Stimulated activated CD8-positive, alpha-beta memory T cell treated with anti-CD3 and anti-CD28 coated beads, Interleukin-12 subunit alpha, Interleukin-12 subunit beta, amount 100 ng/mL, for 1 hour (primary cell): ENCODE data around the gene TPT1.
A peak's percentile ranks its signal among the peaks of the same experiment; 100 is the strongest.
"Not testable (repeated sequence)": the region's sequence is repeated elsewhere in the genome, so short reads cannot be mapped to it uniquely, and the experiment has no call there.

Source experiments
- DNase-seq: peaks from one replicate; pipeline ENCODE4 v3.0.0-alpha.2; 2020; ENCODE audit warnings: low read depth

TPT1 gene

DNA sequence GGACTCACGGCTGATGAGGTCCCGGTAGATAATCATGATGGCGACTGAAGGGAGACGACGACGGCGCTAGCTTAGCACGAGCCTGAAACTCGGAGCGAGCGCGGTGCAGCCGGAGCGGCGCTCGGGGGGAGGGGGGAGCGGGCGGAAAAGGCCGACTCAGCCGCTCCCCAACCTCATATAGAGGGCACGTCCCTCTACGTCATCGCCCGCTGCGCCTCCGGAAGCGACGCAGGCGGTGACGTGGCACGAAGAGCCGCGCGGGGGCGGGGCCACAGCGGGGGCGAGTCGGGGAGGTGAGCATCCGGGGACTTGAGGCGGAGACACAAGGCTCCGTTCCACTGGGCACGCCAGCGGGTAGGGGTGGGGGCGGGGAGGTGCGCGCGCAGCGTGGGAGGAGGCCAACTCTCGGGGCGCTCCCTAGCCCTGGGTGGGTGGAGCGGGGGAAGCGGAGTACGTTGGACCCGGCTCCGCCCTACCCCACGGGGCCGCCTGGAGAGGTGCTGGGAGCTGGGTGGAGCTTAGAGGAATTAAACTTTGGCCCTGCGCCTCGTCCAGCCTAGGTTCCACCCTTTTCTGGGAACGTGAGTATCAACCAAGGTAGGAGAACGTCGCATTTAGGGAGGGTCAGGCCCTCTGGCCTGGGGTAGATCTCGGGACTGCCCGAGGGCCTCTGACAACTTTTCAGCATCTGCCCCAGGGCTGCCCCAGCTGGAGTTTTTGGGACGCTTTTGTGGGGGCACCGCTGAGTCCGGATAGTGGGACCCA lies at the start of gene TPT1:
TSS of gene TPT1 (minus strand) at position 150 of the 765 bp plus-strand sequence. CDS start at position 36, 114 bp downstream.
- DNase-seq, result peak; percentile 99

DNA sequence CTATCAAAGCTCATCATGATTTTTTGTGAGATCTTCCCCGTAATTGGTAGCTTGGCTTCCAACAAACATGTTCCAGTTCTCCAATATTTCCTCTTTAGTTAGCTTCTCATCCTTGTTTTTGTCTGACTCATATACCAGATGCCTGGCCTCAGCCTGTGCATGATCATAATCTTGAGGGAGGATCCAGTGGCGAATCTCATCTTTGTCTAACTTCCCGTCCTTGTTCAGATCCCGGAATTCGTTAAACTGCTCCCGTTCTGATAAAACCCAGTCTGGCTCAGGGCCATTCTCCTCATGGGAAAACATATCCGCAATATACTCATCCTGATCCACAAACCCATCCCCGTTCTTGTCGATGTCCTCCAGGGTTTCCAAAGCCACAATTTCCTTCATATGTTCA lies 49.4 kb upstream of the TPT1 start:
- DNase-seq, result not testable (repeated sequence)

DNA sequence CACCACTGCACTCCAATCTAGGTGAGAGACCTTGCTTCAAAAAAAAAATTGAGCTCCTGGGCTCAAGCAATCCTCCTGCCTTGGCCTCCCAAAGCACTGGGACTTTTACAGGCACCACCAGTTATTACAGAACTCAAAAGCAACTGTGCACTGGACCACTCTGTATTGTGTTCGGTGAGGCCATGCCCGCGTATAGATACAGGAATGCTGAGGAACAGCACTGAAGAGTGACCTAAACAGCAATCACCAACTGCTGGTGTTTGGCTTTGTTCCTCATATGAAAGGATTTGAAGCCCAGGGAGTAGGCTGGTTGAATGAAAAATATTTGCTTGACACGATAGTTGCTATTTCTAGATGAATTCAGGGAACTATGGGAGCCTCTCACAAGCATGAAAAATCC lies 47.7 kb upstream of the TPT1 start:
- DNase-seq, result no peak

DNA sequence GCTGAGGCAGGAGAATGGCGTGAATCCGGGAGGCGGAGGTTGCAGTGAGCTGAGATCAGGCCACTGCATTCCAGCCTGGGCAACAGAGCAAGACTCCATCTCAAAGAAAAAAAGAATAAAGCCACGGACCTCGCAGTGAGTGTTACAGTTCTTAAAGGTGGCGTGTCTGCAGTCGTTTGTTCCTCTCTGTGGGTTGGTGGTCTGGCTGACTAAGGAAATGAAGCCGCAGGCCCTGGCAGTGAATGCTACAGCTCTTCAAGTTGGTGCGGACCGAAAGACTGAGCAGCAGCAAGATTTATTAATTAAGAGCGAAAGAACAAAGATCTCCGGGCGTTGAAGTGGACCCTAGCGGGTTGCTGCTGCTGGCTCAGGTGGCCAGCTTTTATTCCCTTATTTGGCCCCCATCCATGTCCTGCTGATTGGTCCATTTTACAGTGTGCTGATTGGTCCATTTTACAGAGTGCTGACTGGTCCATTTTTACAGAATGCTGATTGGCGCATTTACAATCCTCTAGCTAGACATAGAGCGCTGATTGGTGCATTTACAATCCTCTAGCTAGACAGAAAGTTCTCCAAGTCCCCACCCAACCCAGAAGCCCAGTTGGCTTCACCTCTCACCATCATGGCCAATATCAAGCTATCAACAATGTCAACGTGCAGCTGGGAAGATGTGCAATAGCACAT lies 46.1 kb upstream of the TPT1 start:
- not testable (repeated sequence) for DNase-seq

DNA sequence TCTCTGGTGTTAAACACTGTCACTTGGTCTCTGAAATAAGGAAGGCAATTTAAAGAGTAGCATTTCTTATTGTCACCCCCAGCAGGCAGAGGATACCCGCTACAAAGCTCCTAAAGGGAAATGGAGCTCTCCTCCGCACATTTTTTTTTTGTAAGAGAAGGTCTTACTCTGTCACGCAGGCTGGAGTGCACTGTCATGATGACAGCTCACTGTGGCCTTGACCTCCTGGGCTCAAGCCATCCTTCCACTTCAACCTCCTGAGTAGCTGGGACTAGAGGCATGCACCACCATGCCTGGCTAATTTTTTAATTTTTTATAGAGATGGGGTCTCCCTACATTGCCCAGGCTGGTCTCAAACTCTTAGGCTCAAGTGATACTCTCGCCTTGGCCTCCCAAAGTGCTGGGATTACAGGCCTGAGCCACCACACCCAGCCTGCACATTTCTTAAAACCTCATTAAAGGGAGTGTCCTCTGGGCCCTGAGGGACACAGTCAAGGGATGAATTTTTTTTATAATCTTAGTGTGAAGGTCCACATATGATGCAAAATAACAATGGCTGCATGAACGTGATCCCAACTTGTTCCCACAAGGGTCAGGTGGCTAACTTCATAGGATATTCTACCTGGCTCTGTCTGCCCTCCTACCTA lies 45.0 kb upstream of the TPT1 start:
- no peak for DNase-seq

DNA sequence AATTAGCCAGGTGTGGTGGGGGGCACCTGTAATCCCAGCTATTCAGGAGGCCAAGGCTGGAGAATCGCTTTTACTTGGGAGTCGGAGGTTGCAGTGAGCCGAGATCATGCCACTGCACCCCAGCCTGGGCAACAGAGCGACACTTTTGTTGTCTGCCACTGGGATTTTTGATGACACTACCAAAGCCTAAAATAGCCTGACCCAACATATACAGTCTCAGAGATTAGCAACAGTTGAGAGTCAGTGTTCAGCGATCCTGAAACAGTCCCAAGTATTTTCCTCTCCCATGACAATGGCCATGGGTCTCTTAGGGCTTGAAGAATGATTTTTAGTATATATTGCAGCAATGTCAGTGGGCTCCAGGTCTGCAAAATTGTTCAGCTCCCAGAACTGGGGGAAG lies 44.3 kb upstream of the TPT1 start:
- no peak for DNase-seq

DNA sequence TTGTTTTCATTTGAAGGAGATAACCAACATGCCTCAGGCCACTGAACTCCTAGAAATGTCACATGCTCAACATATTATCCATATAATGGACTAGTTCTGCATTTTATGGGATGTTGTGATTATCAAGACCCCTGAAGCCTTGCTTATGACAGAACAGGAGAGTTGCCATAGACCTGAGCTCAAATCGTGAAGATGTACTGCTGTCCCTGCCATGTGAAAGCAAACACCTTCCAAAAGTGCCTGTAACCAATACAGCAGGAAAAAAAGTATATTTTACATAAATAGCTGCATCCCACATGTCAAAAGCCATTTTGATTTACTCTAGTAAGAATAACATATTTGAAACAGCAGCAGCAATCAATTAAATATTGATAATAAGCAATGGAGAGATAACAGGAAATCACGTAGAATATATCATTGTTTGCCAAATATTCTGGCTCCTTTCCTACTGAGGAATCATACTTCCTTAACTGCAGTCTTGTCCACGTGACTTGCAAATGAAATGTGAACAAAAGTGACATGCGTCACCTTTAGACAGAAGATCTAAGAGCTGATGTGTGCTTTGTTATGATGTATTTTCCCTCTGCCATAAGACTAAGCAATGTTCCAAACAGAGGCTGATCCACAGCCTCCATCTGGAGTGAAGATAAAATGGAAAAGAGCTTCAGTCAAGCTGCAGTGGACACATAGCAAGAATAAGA lies 43.6 kb upstream of the TPT1 start:
- no peak for DNase-seq

DNA sequence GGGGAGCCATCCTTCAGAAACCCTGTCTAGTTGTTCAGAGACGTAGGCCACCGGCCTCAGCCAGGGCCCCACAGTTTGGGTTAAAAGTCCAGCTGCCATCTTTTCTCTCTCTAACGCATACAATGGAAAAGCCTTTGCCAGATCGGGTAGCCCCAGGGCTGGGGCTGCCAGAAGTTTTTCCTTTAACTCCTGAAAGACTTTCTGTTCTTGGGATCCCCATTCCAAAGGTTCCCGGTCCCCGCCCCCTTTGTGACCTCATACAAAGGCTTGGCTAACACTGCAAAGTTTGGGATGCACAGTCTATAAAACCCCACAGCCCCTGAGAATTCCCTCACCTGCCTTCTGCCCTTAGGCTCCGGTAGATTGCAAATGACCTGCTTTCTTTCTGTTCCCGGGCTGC lies 41.8 kb upstream of the TPT1 start:
- not testable (repeated sequence) for DNase-seq

DNA sequence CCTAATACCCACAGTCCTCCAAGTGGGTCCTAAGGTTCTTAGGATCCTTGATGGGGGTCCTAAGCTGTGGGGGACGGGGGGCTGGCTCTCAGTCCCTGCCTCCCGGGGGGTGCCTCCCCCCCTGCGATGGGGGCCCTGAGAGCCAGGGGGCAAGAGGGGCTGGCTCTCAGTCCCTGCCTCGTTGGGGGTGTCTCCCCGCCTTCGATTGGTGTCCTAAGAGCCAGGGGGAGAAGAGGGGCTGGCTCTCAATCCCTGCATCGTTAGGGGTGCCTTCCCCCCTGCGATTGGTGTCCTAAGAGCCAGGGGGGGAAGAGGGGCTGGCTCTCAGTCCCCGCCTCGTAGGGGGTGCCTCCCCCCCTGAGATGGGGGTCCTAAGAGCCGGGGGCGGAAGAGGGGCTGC lies 40.2 kb upstream of the TPT1 start:
- DNase-seq, result no peak

DNA sequence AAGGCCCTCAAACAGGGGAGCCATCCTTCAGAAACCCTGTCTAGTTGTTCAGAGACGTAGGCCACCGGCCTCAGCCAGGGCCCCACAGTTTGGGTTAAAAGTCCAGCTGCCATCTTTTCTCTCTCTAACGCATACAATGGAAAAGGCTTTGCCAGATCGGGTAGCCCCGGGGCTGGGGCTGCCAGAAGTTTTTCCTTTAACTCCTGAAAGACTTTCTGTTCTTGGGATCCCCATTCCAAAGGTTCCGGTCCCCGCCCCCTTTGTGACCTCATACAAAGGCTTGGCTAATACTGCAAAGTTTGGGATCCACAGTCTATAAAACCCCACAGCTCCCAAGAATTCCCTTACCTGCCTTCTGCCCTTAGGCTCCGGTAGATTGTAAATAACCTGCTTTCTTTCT lies 39.7 kb upstream of the TPT1 start:
- not testable (repeated sequence) for DNase-seq

DNA sequence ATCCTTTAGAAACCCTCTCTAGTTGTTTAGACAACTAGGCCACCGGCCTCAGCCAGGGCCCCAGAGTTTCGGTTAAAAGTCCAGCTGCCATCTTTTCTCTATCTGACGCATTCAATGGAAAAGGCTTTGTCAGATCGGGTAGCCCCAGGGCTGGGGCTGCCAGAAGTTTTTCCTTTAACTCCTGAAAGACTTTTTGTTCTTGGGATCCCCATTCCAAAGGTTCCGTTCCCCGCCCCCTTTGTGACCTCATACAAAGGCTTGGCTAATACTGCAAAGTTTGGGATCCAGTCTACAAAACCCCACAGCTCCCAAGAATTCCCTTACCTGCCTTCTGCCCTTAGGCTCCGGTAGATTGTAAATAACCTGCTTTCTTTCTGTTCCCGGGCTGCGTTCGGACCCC lies 38.5 kb upstream of the TPT1 start:
- DNase-seq, result not testable (repeated sequence)

DNA sequence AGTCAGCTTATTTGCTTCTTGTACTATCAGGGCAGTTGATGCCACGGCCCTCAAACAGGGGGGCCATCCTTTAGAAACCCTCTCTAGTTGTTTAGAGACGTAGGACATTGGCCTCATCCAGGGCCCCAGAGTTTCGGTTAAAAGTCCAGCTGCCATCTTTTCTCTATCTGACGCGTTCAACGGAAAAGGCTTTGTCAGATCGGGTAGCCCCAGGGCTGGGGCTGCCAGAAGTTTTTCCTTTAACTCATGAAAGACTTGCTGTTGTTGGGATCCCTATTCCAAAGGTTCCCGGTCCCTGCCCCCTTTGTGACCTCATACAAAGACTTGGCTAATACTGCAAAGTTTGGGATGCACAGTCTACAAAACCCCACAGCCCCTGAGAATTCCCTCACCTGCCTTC lies 37.8 kb upstream of the TPT1 start:
- not testable (repeated sequence) for DNase-seq

DNA sequence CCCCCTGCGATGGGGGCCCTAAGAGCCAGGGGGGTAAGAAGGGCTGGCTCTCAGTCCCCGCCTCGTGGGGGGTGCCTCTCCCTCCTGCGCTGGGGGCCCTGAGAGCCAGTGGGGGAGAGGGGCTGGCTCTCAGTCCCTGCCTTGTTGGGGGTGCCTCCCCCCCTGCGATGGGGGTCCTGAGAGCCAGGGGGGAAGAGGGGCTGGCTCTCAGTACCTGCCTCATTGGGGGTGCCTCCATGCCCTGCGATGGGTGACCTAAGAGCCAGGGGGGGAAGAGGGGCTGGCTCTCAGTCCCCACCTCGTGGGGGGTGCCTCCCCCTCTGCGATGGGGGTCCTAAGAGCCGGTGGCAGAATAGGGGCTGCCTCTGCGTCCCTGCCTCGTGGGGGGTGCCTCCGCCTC lies 36.3 kb upstream of the TPT1 start:
- not testable (repeated sequence) for DNase-seq

DNA sequence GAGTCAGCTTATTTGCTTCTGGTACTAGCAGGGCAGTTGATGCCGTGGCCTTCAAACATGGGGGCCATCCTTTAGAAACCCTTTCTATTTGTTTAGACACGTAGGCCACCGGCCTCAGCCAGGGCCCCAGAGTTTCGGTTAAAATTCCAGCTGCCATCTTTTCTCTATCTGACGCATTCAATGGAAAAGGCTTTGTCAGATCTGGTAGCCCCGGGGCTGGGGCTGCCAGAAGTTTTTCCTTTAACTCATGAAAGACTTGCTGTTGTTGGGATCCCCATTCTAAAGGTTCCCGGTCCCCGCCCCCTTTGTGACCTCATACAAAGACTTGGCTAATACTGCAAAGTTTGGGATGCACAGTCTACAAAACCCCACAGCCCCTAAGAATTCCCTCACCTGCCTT lies 35.7 kb upstream of the TPT1 start:
- not testable (repeated sequence) for DNase-seq

DNA sequence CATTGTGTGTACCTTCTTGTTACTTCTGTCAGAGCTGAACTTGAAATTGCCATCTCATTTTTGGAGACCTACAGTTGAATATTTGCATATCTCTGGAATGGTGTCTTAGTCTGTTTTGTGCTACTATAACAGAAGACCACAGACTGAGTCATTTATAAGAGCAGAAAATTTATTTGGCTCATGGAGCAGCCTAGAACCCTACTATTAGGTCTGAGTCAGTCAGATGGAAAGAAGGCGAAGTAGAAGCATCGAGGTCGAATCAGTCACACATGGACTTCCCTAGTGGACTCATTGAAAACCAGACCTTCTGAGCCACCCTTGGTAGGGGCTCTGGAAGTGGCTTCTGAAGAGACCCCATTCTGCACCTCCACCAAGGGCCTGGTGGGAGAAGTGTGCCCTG lies 33.9 kb upstream of the TPT1 start:
- no peak for DNase-seq

DNA sequence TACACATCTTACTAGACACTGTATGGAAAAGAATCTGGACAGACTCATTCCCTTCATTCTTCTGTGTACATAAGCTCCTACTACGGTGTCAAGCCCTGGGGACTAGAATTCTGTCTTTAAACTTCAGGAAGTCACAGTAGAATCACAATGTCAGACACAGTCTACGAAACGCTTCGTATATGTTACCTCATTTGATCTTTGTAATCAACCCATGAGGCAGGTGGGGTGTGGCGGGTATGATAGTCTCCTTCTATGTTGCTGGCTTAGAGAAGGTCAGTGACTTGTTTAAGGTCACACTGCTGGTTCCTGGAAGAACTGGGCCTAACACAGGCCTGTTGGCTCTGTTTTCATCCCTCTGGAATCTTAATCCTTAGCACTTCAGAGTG lies 32.2 kb upstream of the TPT1 start:
- no peak for DNase-seq

DNA sequence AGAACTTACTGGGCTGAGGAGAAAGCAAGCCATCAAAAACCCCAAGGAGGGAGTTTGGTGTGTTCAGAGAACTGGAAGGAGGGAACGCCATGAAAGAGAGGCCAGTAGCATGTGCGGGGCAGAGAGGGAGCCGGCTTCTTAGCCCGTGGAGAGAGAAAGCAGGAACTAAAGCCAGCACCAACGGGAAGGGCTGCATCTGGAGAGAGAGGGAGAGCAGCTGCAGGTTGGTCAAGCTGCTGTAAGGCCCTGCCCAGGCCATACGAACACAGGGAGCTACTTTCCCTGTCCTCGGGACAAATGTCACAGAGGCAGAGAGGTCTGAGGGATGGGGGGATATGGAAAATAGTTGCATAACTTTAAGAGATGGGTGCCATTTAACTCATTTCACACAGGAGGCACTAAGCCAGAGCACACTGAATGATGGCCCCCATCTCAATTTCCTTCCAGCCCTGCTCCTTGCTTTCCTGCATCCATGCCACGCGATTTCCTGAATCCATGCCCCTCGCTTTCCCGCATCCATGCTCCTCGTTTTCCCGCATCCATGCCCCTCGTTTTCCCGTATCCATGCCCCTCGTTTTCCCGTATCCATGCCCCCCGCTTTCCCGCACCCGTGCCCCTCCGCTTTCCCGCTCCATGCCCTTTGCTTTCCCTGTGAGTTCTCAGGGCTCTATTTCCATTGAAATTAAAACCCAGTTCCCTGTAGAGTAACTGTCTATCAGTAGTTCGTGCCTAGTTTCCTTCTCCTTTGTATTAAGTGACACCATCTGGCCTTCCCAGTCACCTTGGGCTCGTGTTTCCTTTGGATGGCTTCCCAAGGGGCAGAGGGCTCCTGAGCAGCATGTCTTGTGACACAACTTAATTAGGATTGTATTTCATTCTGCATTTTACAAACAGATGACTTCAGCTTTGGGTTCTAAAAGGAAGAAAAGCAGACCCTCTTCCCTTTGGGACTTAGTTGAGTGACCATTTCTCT lies 31.5 kb upstream of the TPT1 start:
- DNase-seq, result no peak

DNA sequence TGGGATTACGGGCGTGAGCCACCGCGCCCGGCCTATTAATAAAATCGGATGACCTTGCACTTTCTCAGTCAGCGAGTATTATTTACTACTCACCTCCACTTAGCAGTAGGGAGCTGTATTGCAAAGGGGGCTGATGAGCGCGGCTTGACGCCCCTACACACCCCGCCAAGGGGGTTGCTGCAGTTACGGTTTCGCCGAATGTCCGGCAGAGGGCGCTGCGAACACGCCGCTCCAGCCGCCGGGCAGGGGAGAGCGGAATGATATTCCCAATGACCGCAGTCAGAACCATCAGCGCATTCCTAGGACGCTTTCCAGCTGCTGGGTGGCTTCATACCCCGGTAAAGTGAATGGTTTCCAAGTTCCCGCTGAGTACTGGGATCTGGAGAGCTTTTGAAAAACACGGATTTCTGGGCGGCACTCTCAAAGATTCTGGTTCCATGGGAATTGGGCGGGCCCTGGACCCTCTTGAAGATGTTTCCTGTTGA lies 30.0 kb upstream of the TPT1 start:
- DNase-seq, result peak; percentile 13

DNA sequence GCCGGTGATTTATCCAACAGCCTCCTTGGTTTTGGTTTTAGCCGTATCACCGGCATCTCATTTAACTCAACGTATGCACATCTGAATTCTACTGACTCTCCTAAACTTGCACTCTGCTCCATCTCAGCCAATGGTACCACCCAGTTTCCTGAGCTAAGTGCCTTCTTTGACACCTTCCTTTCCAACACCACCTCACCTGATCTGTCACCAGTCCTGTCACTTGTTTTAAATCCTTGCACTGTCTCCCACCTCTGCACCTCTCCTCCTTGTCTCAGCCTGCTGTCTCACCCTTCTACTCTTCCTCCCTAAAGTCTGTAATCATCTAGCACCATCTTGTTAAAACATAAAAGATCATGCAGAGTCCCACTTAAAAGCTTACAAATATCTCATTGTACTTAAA lies 28.1 kb upstream of the TPT1 start:
- no peak for DNase-seq

DNA sequence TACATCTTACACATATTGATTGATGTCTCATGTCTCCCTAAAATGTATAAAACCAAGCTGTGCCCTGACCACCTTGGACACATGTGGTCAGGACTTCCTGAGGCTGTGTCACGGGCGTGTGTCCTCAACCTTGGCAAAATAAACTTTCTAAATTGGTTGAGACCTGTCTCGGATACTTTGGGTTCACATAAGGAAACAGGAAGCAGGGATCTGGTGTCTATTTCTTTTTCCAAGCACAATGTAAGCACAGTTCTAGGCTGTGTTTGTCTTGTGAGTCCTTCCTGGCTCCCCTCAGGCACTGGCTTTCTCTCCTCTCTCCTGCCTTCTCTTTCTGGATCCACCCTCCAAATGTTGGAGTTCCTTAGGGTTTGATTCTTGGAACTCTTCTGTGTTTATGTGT lies 27.6 kb upstream of the TPT1 start:
- no peak for DNase-seq

DNA sequence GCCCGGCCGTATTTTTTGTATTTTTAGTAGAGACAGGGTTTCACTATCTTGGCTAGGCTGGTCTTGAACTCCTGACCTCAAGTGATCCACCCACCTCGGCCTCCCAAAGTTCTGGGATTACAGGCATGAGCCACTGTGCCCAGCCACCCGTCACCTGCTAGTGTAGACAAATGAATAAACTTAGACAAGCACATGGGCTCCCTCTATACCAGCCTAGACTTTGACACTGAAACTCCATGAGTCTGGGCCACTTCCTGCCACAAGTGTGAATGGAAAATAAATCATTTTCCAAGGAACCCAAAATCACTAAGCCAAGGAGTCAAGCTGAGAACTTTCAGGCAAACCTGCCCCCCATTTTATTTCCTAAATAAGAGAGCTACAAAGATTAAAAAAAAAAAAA lies 27.0 kb upstream of the TPT1 start:
- no peak for DNase-seq
